Measurements from ENCODE around the gene STARD7.

Gene STARD7

DNA sequence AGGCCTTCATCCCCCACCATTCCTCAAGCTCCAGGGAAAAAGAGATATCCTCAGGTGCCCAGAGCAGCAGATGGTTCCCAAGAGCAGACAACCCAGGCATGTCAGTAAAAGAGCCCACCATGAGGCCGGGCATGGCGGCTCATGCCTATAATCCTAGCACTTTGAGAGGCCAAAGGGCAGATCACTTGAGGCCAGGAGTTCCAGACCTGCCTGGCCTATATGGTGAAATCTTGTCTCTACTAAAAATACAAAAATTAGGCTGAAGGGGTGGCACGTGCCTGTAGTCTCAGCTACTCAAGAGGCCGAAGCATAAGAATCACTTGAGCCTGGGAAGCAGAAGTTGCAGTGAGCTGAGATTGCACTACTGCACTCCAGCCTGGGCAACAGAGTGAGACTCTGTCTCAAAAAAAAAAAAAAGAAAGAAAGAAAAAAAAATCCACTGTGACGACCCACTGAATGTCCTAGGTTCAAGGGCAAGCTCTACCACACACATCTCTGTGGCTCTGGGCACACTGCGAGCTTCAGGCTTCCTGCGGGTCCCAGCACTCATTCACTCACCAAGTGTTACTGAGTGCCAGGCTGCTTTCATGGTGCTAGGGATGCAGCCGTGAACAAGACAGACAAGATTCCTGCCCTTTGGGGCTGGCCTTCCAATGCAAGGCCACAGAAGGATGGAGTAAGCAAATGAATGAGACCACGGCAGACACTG, 56.9 kb downstream of the STARD7 start:
- no peaks in the 10 kb centered on the region for H3K36me3 ChIP-seq (ENCODE audit: control insufficient read depth, low read length)
- no peaks in the 10 kb centered on the region for H4K20me1 ChIP-seq (ENCODE audit: control insufficient read depth, insufficient read depth, low read depth, low read length)
- no peaks in the 10 kb centered on the region for H3K79me2 ChIP-seq (ENCODE audit: control insufficient read depth, low read length)
- TF ChIP-seq, protein P1, sequence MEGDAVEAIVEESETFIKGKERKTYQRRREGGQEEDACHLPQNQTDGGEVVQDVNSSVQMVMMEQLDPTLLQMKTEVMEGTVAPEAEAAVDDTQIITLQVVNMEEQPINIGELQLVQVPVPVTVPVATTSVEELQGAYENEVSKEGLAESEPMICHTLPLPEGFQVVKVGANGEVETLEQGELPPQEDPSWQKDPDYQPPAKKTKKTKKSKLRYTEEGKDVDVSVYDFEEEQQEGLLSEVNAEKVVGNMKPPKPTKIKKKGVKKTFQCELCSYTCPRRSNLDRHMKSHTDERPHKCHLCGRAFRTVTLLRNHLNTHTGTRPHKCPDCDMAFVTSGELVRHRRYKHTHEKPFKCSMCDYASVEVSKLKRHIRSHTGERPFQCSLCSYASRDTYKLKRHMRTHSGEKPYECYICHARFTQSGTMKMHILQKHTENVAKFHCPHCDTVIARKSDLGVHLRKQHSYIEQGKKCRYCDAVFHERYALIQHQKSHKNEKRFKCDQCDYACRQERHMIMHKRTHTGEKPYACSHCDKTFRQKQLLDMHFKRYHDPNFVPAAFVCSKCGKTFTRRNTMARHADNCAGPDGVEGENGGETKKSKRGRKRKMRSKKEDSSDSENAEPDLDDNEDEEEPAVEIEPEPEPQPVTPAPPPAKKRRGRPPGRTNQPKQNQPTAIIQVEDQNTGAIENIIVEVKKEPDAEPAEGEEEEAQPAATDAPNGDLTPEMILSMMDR (IDR thresholded peaks at IDR 0.05; ENCODE audit: low read depth, low read length, poor library complexity, severe bottlenecking) = no peak
- TF ChIP-seq EZH2phosphoT487 (IDR thresholded peaks at IDR 0.05; ENCODE audit: borderline replicate concordance, low read length) = no peak
- peaks cover 83% of the 10 kb centered on the region for H3K4me1 ChIP-seq (ENCODE audit: control insufficient read depth, low read length)
- no peaks in the 10 kb centered on the region for H3K9me3 ChIP-seq (ENCODE audit: control insufficient read depth, insufficient read depth, low read length)
- no peaks in the 10 kb centered on the region for H3K9me2 ChIP-seq (replicated peaks; ENCODE audit: control insufficient read depth, low read length)
- no peak overlapping the region for H3K27ac ChIP-seq (ENCODE audit: low read depth, low read length)
- no peak overlapping the region for H3K4me3 ChIP-seq (ENCODE audit: low read length)
- no peak overlapping the region for H3K4me2 ChIP-seq (ENCODE audit: low read length)
- no peaks in the 10 kb centered on the region for H3K27me3 ChIP-seq (ENCODE audit: control insufficient read depth, low read length)
- peaks cover 5% of the 10 kb centered on the region for H3F3A ChIP-seq (ENCODE audit: control insufficient read depth, insufficient read depth)

DNA sequence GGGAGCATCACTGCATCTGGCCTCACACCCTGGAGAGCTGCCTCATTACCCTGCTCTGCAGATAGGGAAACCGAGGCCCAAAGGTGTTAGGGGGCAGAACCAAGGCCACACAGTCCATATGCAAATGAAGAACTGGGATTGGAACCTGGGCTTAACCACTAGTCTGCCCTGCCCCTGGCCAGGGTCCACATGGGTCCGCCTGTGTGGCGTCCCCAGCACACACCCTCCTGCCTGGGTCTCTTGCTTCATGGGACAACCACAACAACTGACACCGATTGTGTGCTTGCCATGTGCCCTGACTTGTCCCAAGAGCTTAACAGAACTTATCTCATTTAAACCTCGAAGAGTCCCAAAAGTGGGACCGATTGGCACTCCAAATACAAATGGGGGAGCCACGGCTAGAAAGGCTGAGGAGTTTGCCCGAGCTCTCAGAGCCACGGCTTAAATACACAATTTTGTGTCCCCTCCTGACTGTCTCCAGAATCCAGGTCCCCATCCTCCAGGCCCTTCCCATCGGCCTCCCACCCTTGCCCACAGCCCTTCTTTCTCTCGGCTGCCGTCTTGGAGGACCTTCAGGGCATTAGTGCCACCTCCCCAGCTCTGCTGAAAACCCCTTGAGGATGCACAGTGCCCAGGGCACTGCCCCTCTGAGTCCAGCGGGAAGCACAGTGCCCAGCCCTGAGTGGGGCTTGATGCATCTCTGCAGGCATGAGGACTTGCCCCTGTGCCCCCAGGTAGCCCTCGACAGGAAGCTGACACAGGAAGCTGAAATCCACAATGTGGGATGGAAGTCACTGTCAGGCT, 57.6 kb downstream of the STARD7 start:
- TF ChIP-seq, protein P1 (IDR thresholded peaks at IDR 0.05; ENCODE audit: low read depth, low read length, poor library complexity, severe bottlenecking) = no peak
- no peak for TF ChIP-seq EZH2phosphoT487 (IDR thresholded peaks at IDR 0.05; ENCODE audit: borderline replicate concordance, low read length)
- Histone ChIP-seq H3K9me2 (replicated peaks; ENCODE audit: control insufficient read depth, low read length) (no peaks in the 10 kb centered on the region), H3K27me3 (ENCODE audit: control insufficient read depth, low read length) (no peaks in the 10 kb centered on the region), H3K4me3 (ENCODE audit: low read length) (no peak overlapping the region), H3K4me2 (ENCODE audit: low read length) (no peak overlapping the region), H3K36me3 (ENCODE audit: control insufficient read depth, low read length) (no peaks in the 10 kb centered on the region), H3F3A (ENCODE audit: control insufficient read depth, insufficient read depth) (peaks cover 5% of the 10 kb centered on the region), H3K4me1 (ENCODE audit: control insufficient read depth, low read length) (peaks cover 83% of the 10 kb centered on the region), H3K27ac (ENCODE audit: low read depth, low read length) (no peak overlapping the region), H3K9me3 (ENCODE audit: control insufficient read depth, insufficient read depth, low read length) (no peaks in the 10 kb centered on the region), H4K20me1 (ENCODE audit: control insufficient read depth, insufficient read depth, low read depth, low read length) (no peaks in the 10 kb centered on the region), H3K79me2 (ENCODE audit: control insufficient read depth, low read length) (no peaks in the 10 kb centered on the region)

DNA sequence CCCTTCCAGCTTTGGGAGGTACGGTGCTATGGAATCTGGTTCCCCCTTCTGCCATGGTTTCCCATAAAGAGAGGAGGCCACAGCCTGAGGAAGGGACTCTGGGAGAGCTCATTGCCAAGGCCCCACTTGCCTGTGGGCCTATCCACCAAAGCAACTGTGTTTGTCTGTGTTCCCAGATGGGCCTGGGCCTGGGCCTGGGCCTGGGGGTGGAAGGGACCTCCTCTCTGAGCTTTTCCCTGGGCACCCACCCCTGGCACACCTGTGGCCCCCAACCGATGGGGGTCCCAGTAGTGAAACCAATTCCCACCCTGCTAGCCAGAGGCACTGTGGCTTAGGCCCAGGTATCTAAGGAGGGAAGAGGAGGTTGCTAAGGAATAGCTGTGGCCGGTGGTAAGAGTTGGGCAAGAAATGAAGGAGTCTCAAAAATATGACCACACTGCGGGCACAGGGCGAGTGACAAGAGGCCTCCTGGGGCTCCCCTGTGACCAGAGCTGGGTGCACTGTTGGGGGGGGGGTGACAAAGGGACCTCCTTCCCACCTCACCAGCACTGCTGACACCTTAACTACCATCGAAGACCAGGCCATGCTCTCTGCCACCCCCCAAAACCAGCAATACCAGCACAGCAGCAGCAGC, 58.5 kb downstream of the STARD7 start:
- Histone ChIP-seq H3K4me2 (ENCODE audit: low read length) (no peak overlapping the region), H3K4me1 (ENCODE audit: control insufficient read depth, low read length) (peaks cover 80% of the 10 kb centered on the region), H3K27ac (ENCODE audit: low read depth, low read length) (no peak overlapping the region), H4K20me1 (ENCODE audit: control insufficient read depth, insufficient read depth, low read depth, low read length) (no peaks in the 10 kb centered on the region), H3K9me2 (replicated peaks; ENCODE audit: control insufficient read depth, low read length) (no peaks in the 10 kb centered on the region), H3F3A (ENCODE audit: control insufficient read depth, insufficient read depth) (peaks cover 9% of the 10 kb centered on the region), H3K36me3 (ENCODE audit: control insufficient read depth, low read length) (no peaks in the 10 kb centered on the region), H3K4me3 (ENCODE audit: low read length) (no peak overlapping the region), H3K27me3 (ENCODE audit: control insufficient read depth, low read length) (no peaks in the 10 kb centered on the region), H3K79me2 (ENCODE audit: control insufficient read depth, low read length) (peaks cover 5% of the 10 kb centered on the region), H3K9me3 (ENCODE audit: control insufficient read depth, insufficient read depth, low read length) (no peaks in the 10 kb centered on the region)
- TF ChIP-seq, protein P1 (IDR thresholded peaks at IDR 0.05; ENCODE audit: low read depth, low read length, poor library complexity, severe bottlenecking) = no peak
- no peak for TF ChIP-seq EZH2phosphoT487 (IDR thresholded peaks at IDR 0.05; ENCODE audit: borderline replicate concordance, low read length)
